HTR-8/SVneo (cell line): ENCODE results near the gene FAM3B.

Experiments
- DNase-seq: peaks from one replicate; pipeline ENCODE4 v3.0.0; 2011; ENCODE audit warnings: low spot score, mixed read lengths; ENCODE audit not compliant: insufficient read length
- FAIRE-seq: peaks from 2 replicates; lab custom pipeline; 2011; peaks lifted over from hg19 to GRCh38; lab: Jason Lieb, UNC

FAM3B gene

DNA sequence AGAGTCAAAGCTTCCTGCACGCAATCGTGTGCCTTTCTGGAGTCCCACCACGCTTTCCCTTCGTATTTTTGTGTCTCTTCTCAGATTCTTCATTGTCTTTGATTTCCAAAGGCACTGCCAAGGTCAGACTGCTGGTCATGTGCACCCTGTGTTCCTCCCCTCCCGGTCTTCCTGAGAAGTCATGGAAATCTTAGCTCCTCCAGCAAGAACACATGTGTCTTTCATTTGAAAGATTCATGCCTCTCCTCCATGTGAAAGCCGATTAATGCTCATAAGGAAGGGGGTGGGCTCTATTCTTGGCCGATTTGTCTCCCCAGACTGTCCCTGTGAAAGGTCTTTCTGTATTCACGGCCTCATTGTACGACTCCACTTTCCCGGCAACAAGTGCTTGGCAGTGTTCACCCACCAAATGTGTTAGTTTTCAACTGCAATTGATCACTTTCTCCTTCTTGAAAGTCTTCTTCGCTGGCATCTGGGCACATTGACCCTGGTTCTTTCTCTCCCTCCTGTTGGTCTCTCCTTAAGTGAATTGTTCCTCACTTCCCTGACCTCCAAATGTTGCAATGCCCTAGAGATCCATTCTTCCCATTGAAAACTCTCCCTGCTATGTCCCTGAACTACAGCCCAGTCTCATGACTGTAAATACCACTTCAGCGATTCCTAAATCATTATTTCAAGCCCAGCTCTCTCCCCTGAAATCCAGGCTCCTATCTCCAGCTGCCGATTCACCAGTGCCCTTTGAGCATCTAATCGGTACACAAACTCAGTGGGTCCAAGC is 70.6 kb downstream of the FAM3B start:
- FAIRE-seq: no peak

DNA sequence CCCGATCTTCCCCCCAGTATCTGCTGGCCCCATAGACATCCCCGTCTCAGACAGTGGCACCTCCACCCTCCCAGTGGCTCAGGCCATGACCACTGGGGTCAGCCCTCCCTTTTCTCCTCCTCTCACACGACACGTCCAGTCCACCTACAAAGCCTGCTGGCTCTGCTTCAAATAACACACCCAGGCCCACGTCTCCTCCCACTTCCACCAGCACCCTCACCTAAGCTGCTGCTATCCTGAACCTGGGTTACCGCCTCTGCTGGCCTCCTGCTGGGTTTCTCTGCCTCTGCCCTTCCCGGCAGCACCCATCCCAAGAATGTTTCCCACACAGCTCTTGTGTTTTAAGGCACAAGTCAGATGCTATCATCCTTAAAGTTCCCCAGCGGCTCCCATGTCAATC is 71.2 kb downstream of the FAM3B start:
- no peak for FAIRE-seq
- no peak for DNase-seq

More for the DNA sequence above, 70.6 kb downstream of the FAM3B start:
- DNase-seq: no peak

DNA sequence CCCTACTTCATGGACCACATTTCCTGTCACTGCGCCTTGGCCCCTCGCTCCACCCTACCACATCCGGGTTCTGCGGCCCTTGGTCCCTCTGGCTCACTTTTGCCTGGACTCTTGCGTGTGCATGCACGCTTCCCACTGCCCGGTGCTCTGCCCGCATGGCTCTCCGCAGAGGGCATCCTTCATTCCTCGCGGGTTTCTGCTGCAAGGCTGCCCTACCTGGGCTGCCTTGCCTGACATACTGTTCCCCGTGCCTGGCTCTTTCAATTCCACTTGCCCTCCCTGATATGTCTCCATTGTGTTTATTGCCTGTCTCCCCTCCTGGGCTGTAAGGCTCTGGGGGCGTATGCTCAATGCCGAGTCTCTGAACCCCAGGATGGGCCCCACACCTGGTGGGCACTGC is 71.7 kb downstream of the FAM3B start:
- no peak for FAIRE-seq
- DNase-seq: no peak

DNA sequence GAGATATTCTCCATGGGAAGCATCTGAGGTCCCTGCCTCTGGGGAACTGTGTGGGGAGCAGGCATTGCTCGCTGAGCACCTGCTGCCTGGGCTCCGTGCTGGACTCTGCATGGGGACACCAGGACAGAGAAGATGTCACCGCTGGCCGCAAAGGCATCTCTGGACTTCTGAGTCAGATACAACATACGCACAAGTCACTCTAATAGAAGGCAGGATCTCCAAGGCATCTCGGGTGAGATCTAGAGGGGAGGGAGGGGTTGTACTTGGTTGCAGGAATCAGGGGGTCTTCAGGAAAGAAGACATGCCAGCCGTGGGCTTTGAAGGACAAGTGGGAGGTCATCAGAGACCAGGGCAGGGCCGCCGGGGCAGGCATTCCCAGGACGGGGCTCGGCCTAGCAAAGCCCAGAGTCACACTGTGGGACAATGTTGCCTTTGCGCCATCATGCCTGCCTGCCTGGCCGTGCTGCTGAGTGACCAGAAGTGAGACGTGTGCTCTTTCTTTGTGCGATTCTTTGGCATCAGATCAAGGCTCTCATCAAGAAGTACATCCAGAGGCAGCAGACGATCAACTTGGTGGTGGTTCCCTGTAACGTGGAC is 73.5 kb downstream of the FAM3B start:
- FAIRE-seq: no peak
- DNase-seq: no peak

DNA sequence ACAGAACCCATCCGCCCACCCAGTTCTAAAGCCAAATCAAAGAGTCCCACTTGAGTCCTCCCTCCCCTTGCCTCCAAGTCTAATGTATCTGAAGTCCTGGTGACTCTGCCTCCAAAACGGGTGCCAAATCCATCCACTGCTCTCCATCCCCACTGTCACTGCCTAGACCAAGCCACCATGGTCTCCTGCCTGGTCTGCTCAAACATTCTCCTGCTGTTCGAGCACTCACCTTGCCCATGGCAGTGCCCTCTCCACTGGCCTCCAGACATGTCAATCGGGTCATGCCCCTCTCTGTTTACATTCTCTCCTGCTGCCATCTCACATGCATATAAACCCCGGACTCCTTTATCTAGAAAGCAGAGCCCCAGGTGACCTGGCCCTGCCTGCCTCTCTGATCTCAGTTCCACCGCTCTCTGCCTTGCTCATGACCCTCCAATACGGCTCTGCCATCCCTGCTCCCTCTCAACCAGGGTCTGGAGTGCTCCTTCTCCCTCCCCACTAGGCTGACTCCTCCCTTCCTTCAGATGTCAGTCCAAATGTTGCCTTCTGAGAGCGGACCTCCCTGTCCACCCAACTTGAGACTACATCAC is 77.4 kb downstream of the FAM3B start:
- DNase-seq (no peak), FAIRE-seq (no peak)

DNA sequence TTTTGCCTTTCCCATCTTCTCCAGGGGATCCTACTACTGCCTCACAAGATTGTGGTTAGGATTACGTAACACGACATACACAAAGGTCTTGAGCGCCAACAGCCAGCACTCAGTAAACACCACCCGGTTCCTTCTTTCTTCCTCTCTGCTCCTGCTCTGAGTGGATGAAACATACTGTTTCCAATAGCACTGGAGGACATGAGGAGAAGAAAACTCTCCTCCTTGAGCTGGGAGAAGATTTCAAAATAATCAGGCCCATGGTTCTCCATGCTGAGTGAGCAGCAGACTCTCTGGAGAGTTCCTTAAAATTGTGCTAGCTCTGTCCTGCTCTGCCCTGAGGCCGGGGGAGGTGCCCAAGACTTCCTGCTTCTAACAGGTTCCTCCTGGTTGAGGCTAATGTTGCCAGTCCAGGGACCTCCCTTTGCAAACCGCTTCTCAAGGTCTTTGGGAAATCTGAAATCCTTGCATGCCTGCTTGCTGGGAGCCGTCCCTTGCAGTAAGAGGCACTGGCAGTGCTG is 80.0 kb downstream of the FAM3B start:
- no peak for FAIRE-seq
- no peak for DNase-seq

DNA sequence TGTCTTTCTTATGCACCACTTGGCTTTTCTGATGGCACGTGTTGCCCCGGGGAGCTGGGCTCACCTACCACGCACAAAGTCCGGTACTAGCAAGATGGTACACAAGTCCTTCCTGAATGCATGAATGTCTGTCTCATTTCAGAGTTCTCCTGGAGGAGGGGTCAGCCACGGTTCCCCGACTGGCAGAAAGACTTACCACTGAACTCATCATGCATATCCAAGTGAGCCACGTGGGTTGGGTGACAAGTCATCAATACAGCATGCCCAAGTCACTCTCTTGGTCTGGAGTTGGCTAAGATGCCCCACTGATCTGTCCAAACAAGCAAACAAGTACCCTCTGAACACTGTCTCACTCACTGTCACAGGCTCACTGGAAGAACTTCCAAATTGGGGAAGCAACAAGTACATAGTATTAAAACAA is 80.9 kb downstream of the FAM3B start:
- FAIRE-seq (no peak), DNase-seq (no peak)

DNA sequence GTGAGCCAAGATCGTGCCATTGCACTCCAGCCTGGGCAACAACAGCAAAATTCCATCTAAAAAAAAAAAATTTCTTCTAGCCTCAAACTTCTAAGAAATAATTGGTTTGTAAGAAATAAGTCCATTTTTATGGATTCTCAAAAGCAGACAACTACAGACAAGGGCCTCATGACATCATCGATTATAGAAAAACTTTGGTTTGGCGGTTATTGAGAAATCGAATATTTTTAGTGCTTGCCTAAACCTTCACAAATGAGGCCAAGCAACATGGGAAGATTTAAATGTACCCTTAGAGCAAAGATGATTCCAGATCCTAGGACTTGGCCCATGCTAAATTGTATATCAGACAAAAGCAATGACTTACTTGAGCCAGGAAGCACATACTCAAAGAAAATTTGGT is 81.7 kb downstream of the FAM3B start:
- FAIRE-seq: no peak
- DNase-seq: no peak

DNA sequence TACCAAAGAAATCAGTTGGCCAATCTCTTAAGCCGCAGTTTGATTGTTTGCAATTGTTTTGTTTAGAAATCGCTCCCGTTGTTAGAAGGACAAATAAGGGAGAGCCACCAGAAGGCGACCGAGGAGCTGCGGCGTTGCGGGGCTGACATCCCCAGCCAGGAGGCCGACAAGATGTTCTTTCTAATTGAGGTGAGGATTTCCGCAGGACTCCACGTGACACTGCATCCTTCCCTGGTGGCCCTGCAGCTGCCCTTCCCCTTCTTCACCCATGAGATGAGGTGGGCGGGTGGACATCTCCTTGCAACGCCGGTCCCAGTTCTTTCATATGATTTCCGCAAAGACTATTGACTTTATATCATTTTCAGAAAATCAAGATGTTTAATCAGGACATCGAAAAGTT is 82.2 kb downstream of the FAM3B start:
- FAIRE-seq (no peak), DNase-seq (no peak)

DNA sequence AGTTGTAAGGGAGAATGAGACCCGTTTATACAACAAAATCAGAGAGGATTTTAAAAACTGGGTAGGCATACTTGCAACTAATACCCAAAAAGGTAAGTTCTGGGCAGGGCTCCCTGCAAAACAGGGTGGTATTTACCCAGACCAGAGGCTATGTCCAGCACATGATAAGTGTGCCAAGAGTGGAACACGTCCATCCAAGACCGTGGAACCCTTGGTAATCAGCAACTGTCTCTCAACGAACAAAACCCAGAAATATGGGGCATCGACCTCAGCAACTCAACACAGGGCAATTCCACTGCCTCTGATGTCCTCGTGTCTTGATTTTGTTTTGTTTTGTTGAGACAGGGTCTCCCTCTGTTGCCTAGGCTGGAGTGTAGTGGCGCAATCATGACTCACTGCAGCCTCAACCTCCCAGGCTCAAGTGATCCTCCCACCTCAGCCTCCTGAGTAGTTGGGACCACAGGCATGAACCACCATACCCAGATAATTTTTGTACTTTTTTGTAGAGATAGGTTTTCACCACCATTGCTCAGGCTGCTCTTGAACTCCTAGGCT is 82.7 kb downstream of the FAM3B start:
- FAIRE-seq (no peak), DNase-seq (no peak)

DNA sequence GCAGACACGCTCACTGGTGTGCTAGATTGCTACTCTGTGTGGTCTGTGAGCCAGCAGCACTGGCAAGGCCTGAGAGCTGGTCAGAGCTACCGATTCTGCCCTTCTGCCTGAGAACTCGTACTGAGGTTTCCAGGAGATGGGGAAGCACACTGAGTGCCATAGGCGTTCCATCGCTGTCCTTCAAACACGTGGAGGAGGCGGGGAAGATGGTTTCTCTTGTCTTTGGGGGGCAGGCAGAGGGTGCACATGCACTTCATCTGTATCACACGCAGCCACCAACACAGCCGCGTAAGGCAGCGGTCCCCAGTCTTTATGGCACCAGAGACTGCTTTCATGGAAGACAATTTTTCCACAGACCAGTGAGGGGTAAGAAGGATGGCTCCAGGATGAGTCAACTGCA is 85.6 kb downstream of the FAM3B start:
- FAIRE-seq (no peak), DNase-seq (no peak)

DNA sequence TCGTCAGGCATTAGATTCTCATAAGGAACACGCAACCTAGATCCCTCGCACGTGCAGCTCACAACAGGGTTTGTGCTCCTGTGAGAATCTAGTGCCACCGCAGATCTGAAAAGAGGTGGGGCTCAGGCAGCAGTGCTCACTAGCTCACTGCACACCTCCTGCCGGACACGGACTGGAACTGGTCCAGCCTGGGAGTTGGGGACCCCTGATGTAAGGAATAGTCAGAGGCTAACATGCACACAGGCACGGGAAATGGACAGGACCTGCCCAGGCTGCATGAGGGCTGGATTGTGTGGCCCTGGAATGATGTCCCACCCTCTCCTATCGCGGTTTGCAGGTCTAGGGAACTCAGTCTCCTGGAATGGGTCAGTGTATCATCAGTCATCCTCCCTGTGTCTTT is 86.2 kb downstream of the FAM3B start:
- FAIRE-seq (no peak), DNase-seq (no peak)

DNA sequence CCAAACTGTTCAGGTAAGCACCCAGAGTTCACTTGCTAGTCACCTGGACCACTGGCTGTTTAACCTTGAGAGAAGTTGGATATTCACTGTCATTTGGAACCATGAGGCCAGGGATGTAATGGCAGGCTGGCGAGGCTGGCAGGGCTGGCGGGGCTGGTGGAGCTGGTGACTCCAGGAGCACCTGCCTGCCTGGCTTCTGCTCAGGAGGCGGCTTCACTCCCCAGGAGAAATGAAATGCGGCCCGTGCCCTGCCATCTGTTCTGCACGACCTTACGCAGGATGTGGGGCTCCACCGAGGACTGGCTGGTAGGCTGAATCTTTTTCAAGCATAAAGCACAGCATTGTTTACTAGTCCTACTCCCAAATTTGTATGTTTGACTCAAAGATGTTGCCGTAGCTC is 86.7 kb downstream of the FAM3B start:
- FAIRE-seq: no peak
- no peak for DNase-seq

DNA sequence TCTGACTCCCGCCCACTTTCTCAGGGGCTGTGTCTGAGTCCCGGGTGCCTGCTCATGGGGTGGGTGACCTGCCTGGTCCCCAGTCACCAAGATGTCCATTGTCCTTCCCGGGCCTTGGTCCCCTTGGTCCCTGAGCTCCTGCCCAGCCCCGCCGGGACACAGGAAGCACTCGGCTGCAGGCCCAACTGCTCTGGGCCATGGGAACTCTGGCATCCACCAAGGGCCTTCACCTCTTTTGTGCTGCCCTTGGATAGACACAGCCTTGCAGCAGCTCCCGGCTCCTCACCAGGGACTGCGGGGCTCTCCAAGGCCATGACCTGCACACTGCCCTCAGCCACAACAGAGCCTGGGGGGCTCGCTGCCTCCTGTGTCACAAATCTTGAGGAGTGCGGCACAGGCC is 87.4 kb downstream of the FAM3B start:
- FAIRE-seq: no peak

DNA sequence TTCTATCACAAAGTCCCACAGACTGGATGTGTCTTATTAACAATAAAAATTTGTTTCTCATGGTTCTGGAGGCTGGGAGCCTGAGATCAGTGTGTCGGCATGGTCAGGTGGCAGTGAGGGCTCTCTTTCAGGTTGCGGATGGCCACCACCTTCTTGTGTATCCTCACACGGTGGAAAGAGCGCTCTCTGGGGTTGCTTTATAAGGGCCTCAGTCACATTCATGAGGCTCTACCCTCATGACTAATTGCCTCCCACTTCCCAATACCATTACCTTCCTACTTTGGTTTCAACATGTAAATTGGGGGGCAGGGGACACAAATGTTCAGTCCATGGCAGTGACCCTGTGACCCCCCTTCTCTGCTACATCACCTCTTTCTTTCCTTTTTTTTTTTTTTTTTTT is 88.7 kb downstream of the FAM3B start:
- no peak for FAIRE-seq
- DNase-seq: no peak

More for the DNA sequence above, 87.4 kb downstream of the FAM3B start:
- DNase-seq: no peak

DNA sequence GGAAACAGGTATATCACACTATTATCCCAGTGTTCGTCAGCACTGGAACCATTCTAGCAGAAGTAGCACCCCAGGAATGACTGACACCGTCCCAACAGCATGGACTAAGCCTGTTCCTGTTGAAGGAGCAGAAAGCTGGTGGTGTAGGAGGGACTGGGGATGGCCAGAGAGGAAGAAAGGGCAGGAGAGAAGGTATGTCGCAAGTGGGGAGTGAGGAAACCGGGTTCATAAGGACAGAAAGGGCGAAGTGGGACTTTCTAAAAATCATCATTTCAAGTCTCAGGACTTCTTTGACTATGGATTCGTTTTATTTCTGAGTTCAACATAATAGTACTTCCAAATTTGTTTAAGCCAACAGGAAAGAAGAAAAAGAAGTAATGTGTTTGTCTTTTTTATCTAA is 89.7 kb downstream of the FAM3B start:
- no peak for FAIRE-seq

More for the DNA sequence above, 89.7 kb downstream of the FAM3B start:
- DNase-seq: no peak
